Kidney (tissue), 14 donors: ENCODE results near the gene ACOX3. TPM values are rescaled to one million over a fixed set of nuclear protein-coding genes. Genes with fewer than 3 reads are reported as not detected.

Experiments used
- DNase-seq, 5 donors: peaks; one replicate each; pipeline ENCODE4 v3.0.0-alpha.2; 2013 to 2020
- FAIRE-seq: peaks from 2 replicates; lab custom pipeline; 2012; peaks lifted over from hg19 to GRCh38; lab: Jason Lieb, UNC
- H3K27ac ChIP-seq, 2 donors: one replicate each; pipeline ENCODE4 v1.7.0; 2013; ENCODE audit warnings: low read depth in 2 of 2, low read length in 2 of 2, inconsistent platforms in 1 of 2
- H3K27me3 ChIP-seq: one replicate; pipeline ENCODE4 v1.7.1; 2013; ENCODE audit warnings: low read length, inconsistent platforms; ENCODE audit not compliant: control insufficient read depth, insufficient read depth
- H3K36me3 ChIP-seq, 3 donors: one replicate each; pipeline versions ENCODE4 v1.7.0 to v1.7.1; 2013; ENCODE audit warnings: low read length in 3 of 3, control low read depth in 1 of 3, inconsistent platforms in 1 of 3; ENCODE audit not compliant: insufficient read depth in 3 of 3, control insufficient read depth in 2 of 3
- H3K4me1 ChIP-seq, 3 donors: one replicate each; pipeline versions ENCODE4 v1.7.0 to v1.7.1; 2013; ENCODE audit warnings: low read length in 3 of 3, inconsistent platforms in 1 of 3, low read depth in 1 of 3; ENCODE audit not compliant: control insufficient read depth in 2 of 3, insufficient read depth in 2 of 3
- H3K4me3 ChIP-seq, 3 donors: one replicate each; pipeline versions ENCODE4 v1.7.0 to v1.8.1; 2013; ENCODE audit warnings: low read length in 3 of 3, control low read depth in 1 of 3, inconsistent platforms in 1 of 3
- H3K9ac ChIP-seq, 3 donors: one replicate each; pipeline versions ENCODE4 v1.7.0 to v1.7.1; 2013; ENCODE audit warnings: low read length in 3 of 3, control low read depth in 1 of 3, inconsistent platforms in 1 of 3
- H3K9me3 ChIP-seq, 3 donors: one replicate each; pipeline versions ENCODE4 v1.7.0 to v1.7.1; 2013; ENCODE audit warnings: low read length in 3 of 3, control low read depth in 1 of 3, inconsistent platforms in 1 of 3; ENCODE audit not compliant: control insufficient read depth in 2 of 3, insufficient read depth in 1 of 3
- intact Hi-C: fragments of 100-400 bp; cut with DNase I; formaldehyde crosslinking; loops from one replicate; pipeline ENCODE4 v1.11.1; 2022
- polyA plus RNA-seq: library from polyadenylated mRNA; stranded (reverse); fragments of 350-450 nt; fragmentation: Illumina TruSeq; extraction: RNeasy Lipid Tissue Mini Kit (QIAGEN cat#74804); gene quantifications from one replicate; pipeline ENCODE4 v1.2.3, GENCODE V29; 2014; ENCODE audit warnings: low read depth, low replicate concordance; ENCODE audit not compliant: insufficient read depth
- total RNA-seq: library from RNA; stranded (reverse); fragmentation: NEBNext Ultra II Directional; extraction: Animal tissue kit (Norgen Biotek cat#: 25700); gene quantifications from one replicate; pipeline ENCODE4 v1.2.1, GENCODE V29; 2021
- TF ChIP-seq, protein P1 (sequence below): IDR thresholded peaks from 3 replicates; pipeline ENCODE4 v1.5.1; 2012; ENCODE audit warnings: mild to moderate bottlenecking, moderate library complexity, borderline replicate concordance; ENCODE audit not compliant: insufficient read depth; ENCODE audit errors: extremely low read depth
- donor health status: control.
- donor health status: control.
- donor health status: control.
- donor health status: control.
- donor health status: control.
- donor health status: DM: yes; HTN: yes; CAD: no.
- donor health status: Normal renal cell carcinoma (clear cell type).

Gene ACOX3
- total and polyA plus RNA-seq, 2 donors from 2014 or later = 10.1 to 21.7 TPM

GRCh38 chr4:8472689-8473197 is 32.2 kb upstream of the ACOX3 start:
- H3K4me3 ChIP-seq = no peak overlapping the region
- H3K4me1 ChIP-seq = peaks cover 4 to 18% (median 5%) of the 10 kb centered on the region in 3 donors
- FAIRE-seq (no peak), DNase-seq (peak; percentile 83 to 92 (median 85))
- H3K27me3 ChIP-seq = no peaks in the 10 kb centered on the region
- no peaks in the 10 kb centered on the region for H3K9me3 ChIP-seq
- peak overlapping the region in 1 of 3 donors; percentile 5 for H3K9ac ChIP-seq
- intact Hi-C loops = no loop called here
- H3K36me3 ChIP-seq = peaks cover 0 to 16% (median 6%) of the 10 kb centered on the region in 3 donors
- TF ChIP-seq, protein P1, sequence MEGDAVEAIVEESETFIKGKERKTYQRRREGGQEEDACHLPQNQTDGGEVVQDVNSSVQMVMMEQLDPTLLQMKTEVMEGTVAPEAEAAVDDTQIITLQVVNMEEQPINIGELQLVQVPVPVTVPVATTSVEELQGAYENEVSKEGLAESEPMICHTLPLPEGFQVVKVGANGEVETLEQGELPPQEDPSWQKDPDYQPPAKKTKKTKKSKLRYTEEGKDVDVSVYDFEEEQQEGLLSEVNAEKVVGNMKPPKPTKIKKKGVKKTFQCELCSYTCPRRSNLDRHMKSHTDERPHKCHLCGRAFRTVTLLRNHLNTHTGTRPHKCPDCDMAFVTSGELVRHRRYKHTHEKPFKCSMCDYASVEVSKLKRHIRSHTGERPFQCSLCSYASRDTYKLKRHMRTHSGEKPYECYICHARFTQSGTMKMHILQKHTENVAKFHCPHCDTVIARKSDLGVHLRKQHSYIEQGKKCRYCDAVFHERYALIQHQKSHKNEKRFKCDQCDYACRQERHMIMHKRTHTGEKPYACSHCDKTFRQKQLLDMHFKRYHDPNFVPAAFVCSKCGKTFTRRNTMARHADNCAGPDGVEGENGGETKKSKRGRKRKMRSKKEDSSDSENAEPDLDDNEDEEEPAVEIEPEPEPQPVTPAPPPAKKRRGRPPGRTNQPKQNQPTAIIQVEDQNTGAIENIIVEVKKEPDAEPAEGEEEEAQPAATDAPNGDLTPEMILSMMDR = no peak
- H3K27ac ChIP-seq = peak overlapping the region; percentile 36 to 69

GRCh38 chr4:8472158-8472688 is 31.7 kb upstream of the ACOX3 start:
- Histone ChIP-seq H3K4me3 (no peak overlapping the region), H3K27me3 (no peaks in the 10 kb centered on the region), H3K9ac (peak overlapping the region in 1 of 3 donors; percentile 5), H3K36me3 (peaks cover 0 to 17% (median 6%) of the 10 kb centered on the region in 3 donors), H3K27ac (peak overlapping the region in 1 of 2 donors; percentile 36), H3K9me3 (no peaks in the 10 kb centered on the region), H3K4me1 (peaks cover 4 to 18% (median 5%) of the 10 kb centered on the region in 3 donors)
- FAIRE-seq (no peak), DNase-seq (peak in 1 of 5 donors; percentile 33)
- intact Hi-C loops = no loop called here
- TF ChIP-seq, protein P1 = no peak

DNA sequence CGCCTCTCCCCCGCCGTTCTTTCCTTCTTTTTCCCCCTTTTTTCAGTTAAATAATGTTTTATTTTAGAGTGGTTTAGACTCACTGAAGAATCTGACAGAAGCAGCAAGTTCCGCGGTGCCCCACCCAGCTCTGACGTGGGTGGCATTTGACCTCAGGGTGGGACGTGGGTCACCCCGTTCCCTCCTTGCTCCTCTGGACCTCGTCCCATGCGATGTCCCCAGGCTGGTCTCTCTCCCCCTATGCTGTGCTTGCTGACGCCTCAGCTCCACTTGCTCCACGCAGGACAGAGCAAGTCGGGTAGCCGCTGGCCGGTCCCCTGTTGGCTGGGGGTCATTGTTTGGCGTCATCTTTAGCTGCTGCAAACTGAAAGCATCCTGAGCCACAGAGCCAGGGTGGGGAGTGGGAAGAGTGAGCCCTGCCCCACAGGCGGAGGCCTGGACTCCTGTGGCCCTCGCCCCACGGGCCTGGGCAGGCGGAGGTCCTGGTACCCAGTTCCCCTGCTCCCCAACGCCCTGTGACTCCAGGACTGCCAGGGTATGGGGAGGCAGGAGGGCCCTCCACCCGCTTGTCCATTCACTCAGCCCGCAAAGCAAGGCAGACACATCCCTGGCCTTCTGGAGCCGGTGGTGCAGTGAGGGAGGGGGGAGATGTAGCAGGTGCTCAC is 30.8 kb upstream of the ACOX3 start:
- no peak for DNase-seq
- Histone ChIP-seq H3K27me3 (no peaks in the 10 kb centered on the region), H3K27ac (no peak overlapping the region), H3K36me3 (peaks cover 0 to 18% (median 6%) of the 10 kb centered on the region in 3 donors), H3K9ac (no peak overlapping the region), H3K4me1 (peaks cover 4 to 18% (median 5%) of the 10 kb centered on the region in 3 donors), H3K4me3 (no peak overlapping the region), H3K9me3 (no peaks in the 10 kb centered on the region)
- intact Hi-C loops = no loop called here
- FAIRE-seq = no peak
- TF ChIP-seq, protein P1 = no peak
